Neutrophil (primary cell): Measurements from ENCODE around the gene ZNF71.

Source experiments
- H3K27ac ChIP-seq: fragments of 200-600 bp; sonication (generic); 2 replicates; pipeline ENCODE4 v1.5.1; 2016; ENCODE audit warnings: mild to moderate bottlenecking, moderate library complexity
- H3K27me3 ChIP-seq: fragments of 200-600 bp; sonication (generic); 2 replicates; pipeline ENCODE4 v1.6.0; 2016; ENCODE audit warnings: mild to moderate bottlenecking
- H3K36me3 ChIP-seq: fragments of 200-600 bp; sonication (generic); 2 replicates; pipeline ENCODE4 v1.5.1; 2017
- H3K4me1 ChIP-seq, 2 experiments: fragments of 200-600 bp in 1 of 2; sonication (generic) in 1 of 2; 1 replicate in 1 of 2; 2 replicates in 1 of 2; pipeline versions ENCODE4 v1.5.1 to v1.6.1; 2013 to 2016; ENCODE audit warnings: low read depth in 1 of 2, low read length in 1 of 2, mild to moderate bottlenecking in 1 of 2, moderate library complexity in 1 of 2; ENCODE audit not compliant: control insufficient read depth in 1 of 2, insufficient read depth in 1 of 2
- H3K4me3 ChIP-seq, 2 experiments: fragments of 200-600 bp in 1 of 2; sonication (generic) in 1 of 2; 1 replicate in 1 of 2; 2 replicates in 1 of 2; pipeline ENCODE4 v1.5.1; 2013 to 2016; ENCODE audit warnings: low read depth in 1 of 2, low read length in 1 of 2, mild to moderate bottlenecking in 1 of 2, moderate library complexity in 1 of 2
- H3K9me3 ChIP-seq: fragments of 200-600 bp; sonication (generic); 2 replicates; pipeline ENCODE4 v1.5.1; 2016
- CTCF ChIP-seq: fragments of 200-600 bp; sonication (generic); IDR thresholded peaks from 2 replicates; pipeline ENCODE4 v1.5.1; 2016; ENCODE audit warnings: antibody characterized with exemption

Gene ZNF71

GRCh38 chr19:56661248-56661647 lies 66.1 kb downstream of the ZNF71 start:
- Histone ChIP-seq H3K9me3 (peaks cover 9% of the 10 kb centered on the region), H3K4me1 (no peaks in the 10 kb centered on the region), H3K27me3 (no peaks in the 10 kb centered on the region), H3K27ac (no peak overlapping the region), H3K36me3 (no peaks in the 10 kb centered on the region), H3K4me3 (no peak overlapping the region)
- no peak for TF ChIP-seq CTCF

- Histone ChIP-seq H3K27me3 (no peaks in the 10 kb centered on the region), H3K4me3 (no peak overlapping the region), H3K36me3 (no peaks in the 10 kb centered on the region), H3K27ac (no peak overlapping the region), H3K4me1 (no peaks in the 10 kb centered on the region), H3K9me3 (peaks cover 9% of the 10 kb centered on the region)
- TF ChIP-seq CTCF: no peak
These were observed 68.9 kb downstream of the ZNF71 start for GRCh38 chr19:56663931-56664500.

DNA sequence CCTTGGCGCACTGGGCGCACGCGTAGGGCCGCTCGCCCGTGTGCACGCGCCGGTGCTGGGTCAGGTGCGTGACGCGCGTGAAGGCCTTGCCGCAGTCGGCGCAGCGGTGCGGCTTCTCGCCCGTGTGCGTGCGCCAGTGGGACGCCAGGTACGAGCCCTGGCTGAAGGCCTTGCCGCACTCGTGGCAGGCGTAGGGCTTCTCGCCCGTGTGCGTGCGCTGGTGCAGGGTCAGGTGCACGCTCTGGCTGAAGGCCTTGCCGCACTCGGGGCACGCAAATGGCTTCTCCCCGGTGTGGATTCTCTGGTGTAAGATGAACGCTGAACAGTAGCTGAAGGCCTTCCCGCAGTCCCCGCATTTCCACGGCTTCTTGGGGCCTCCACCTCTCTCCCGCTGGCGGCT lies 69.4 kb downstream of the ZNF71 start:
- H3K27me3 ChIP-seq: no peaks in the 10 kb centered on the region
- no peak overlapping the region for H3K4me3 ChIP-seq
- peaks cover 9% of the 10 kb centered on the region for H3K9me3 ChIP-seq
- TF ChIP-seq CTCF: no peak
- no peak overlapping the region for H3K27ac ChIP-seq
- no peaks in the 10 kb centered on the region for H3K36me3 ChIP-seq
- no peaks in the 10 kb centered on the region for H3K4me1 ChIP-seq

DNA sequence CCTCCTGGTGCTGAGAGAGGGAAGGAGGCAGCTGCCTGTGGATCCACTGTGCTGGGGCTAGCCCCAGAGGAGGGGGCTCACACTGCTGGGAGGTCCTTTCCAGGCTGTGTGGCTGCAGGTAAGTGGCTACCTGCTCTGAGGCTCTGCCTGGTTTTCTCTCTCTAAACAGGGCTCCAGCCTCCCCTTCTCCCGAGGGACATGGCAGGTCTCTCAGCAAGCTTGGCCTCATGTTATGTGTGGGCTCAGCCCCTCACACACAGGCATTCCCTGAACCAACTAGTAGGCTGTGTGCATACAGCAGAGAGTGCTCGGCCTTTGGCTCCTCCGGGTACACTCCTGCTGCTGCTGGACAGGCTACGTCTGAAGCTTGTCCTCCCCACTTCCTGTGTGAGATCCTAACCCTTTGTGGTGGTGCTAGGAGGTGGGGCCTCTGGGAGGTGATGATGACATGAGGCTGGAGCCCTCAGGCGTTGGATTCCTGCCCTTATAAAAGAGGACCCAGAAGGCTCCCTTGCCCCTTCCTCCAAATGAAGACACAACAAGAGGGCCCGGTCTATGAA lies 72.3 kb downstream of the ZNF71 start:
- Histone ChIP-seq H3K27me3 (no peaks in the 10 kb centered on the region), H3K4me1 (peaks cover 9 to 10% of the 10 kb centered on the region in 2 experiments), H3K4me3 (no peak overlapping the region), H3K36me3 (no peaks in the 10 kb centered on the region), H3K9me3 (peaks cover 5% of the 10 kb centered on the region), H3K27ac (no peak overlapping the region)
- TF ChIP-seq CTCF: no peak

GRCh38 chr19:56668676-56669075 lies 73.6 kb downstream of the ZNF71 start:
- Histone ChIP-seq H3K4me3 (no peak overlapping the region), H3K27me3 (no peaks in the 10 kb centered on the region), H3K4me1 (peaks cover 9 to 10% of the 10 kb centered on the region in 2 experiments), H3K9me3 (peaks cover 5% of the 10 kb centered on the region), H3K36me3 (no peaks in the 10 kb centered on the region), H3K27ac (no peak overlapping the region)
- TF ChIP-seq CTCF: no peak
